HG03045 (cell line): ENCODE results near the gene ADGRB2.
"Not testable (repeated sequence)": the region's sequence is repeated elsewhere in the genome, so short reads cannot be mapped to it uniquely, and the experiment has no call there.

ENCODE experiments used
- ATAC-seq: cut with Tn5 transposase; IDR thresholded peaks from one replicate; pipeline ENCODE4 v1.9.1; 2021; ENCODE audit warnings: mild to moderate bottlenecking, moderate library complexity; ENCODE audit not compliant: unreplicated experiment

The ADGRB2 gene

GRCh38 chr1:31730336-31731048 lies 33.6 kb downstream of the ADGRB2 start:
- ATAC-seq: no peak

- no peak for ATAC-seq
These were observed 36.3 kb downstream of the ADGRB2 start for GRCh38 chr1:31727849-31728248.

GRCh38 chr1:31727195-31727594 lies 36.9 kb downstream of the ADGRB2 start:
- no peak for ATAC-seq

GRCh38 chr1:31726715-31727114 lies 37.4 kb downstream of the ADGRB2 start:
- no peak for ATAC-seq

GRCh38 chr1:31725777-31726535 lies 38.2 kb downstream of the ADGRB2 start:
- no peak for ATAC-seq

- ATAC-seq: no peak
These were observed 39.0 kb downstream of the ADGRB2 start for GRCh38 chr1:31725134-31725533.

- ATAC-seq: no peak
These were observed 40.2 kb downstream of the ADGRB2 start for GRCh38 chr1:31723828-31724359.

- no peak for ATAC-seq
These were observed 45.7 kb downstream of the ADGRB2 start for GRCh38 chr1:31718327-31718897.

- no peak for ATAC-seq
These were observed 46.8 kb downstream of the ADGRB2 start for GRCh38 chr1:31717341-31717740.

GRCh38 chr1:31715873-31716220 lies 48.3 kb downstream of the ADGRB2 start:
- no peak for ATAC-seq

- ATAC-seq: no peak
These were observed 48.9 kb downstream of the ADGRB2 start for GRCh38 chr1:31715087-31715872.

GRCh38 chr1:31714442-31715086 lies 49.6 kb downstream of the ADGRB2 start:
- ATAC-seq: no peak

- ATAC-seq: no peak
These were observed 51.5 kb downstream of the ADGRB2 start for GRCh38 chr1:31712630-31713029.

- no peak for ATAC-seq
These were observed 52.1 kb downstream of the ADGRB2 start for GRCh38 chr1:31712068-31712467.

- no peak for ATAC-seq
These were observed 55.8 kb downstream of the ADGRB2 start for GRCh38 chr1:31708324-31708723.

GRCh38 chr1:31707711-31708110 lies 56.4 kb downstream of the ADGRB2 start:
- no peak for ATAC-seq

GRCh38 chr1:31707059-31707600 lies 57.0 kb downstream of the ADGRB2 start:
- ATAC-seq: not testable (repeated sequence)

GRCh38 chr1:31706384-31707058 lies 57.6 kb downstream of the ADGRB2 start:
- ATAC-seq: no peak

GRCh38 chr1:31705080-31705866 lies 58.9 kb downstream of the ADGRB2 start:
- no peak for ATAC-seq
